ENCODE measurements around the gene DNAJC3.
"Not testable (repeated sequence)": the region's sequence is repeated elsewhere in the genome, so short reads cannot be mapped to it uniquely, and the experiment has no call there.

DNAJC3 gene

DNA sequence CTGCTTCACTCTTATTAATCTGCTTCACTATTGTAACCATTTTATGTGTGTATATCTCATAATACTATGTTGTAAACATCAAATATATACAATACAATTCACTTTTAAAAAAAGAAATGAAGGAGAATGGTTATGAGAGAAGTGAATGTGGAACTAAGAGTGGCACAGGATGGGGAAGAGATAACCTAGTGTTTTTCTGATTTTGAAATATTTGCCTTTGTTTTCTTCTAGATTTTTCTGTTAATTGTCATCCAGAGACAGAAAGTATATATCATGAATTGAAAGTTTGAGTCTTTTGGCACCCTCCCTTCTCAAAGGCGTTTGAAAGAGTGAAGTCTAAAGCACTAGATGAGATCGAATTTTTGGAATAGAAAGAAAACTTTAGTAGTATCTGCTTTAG lies 2.8 kb downstream of the DNAJC3 start:
- Histone ChIP-seq H3K27ac (no peak overlapping the region), H3K9me3 (ENCODE audit: low read depth, low read length) (no peaks in the 10 kb centered on the region), H3K4me3 (no peak overlapping the region), H3K9ac (ENCODE audit: insufficient read length) (no peak overlapping the region), H3K36me3 (ENCODE audit: insufficient read depth, low read length) (no peaks in the 10 kb centered on the region)
- DNase-seq (ENCODE audit: low read depth, low spot score): no peak
- TF ChIP-seq POLR2AphosphoS5 (IDR thresholded peaks at IDR 0.05; ENCODE audit: borderline replicate concordance, low read depth, low read length) (no peak), EZH2 (IDR thresholded peaks at IDR 0.05) (no peak), FOXP2 (optimal IDR thresholded peaks at IDR 0.05; ENCODE audit: control extremely low read depth, extremely low read length, insufficient read depth) (no peak)

DNA sequence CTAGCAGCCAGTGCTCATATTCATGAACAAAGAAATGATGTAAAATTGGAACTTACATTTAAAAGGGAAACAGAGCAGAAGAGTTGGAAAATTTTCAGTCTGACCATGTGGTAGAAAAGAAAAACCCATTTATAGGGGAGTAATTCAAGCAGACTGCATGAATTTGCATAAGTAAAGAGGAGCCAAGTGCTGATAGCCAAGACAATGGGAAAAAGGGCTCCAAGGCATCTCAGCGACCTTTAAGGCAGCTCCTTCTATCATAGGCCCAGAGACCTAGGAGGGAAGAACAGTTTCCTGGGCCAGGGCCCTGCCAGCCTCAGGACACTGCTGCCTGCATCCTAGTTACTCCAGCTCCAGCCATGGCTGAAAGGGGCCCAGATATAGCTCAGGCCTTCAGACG lies 7.5 kb downstream of the DNAJC3 start:
- Histone ChIP-seq H3K4me3 (no peak overlapping the region), H3K9me3 (ENCODE audit: low read depth, low read length) (no peaks in the 10 kb centered on the region), H3K9ac (ENCODE audit: insufficient read length) (no peak overlapping the region), H3K27ac (no peak overlapping the region), H3K36me3 (ENCODE audit: insufficient read depth, low read length) (no peaks in the 10 kb centered on the region)
- DNase-seq (ENCODE audit: low read depth, low spot score): no peak
- no peak for TF ChIP-seq FOXP2 (optimal IDR thresholded peaks at IDR 0.05; ENCODE audit: control extremely low read depth, extremely low read length, insufficient read depth)
- no peak for TF ChIP-seq EZH2 (IDR thresholded peaks at IDR 0.05)
- no peak for TF ChIP-seq POLR2AphosphoS5 (IDR thresholded peaks at IDR 0.05; ENCODE audit: borderline replicate concordance, low read depth, low read length)

DNA sequence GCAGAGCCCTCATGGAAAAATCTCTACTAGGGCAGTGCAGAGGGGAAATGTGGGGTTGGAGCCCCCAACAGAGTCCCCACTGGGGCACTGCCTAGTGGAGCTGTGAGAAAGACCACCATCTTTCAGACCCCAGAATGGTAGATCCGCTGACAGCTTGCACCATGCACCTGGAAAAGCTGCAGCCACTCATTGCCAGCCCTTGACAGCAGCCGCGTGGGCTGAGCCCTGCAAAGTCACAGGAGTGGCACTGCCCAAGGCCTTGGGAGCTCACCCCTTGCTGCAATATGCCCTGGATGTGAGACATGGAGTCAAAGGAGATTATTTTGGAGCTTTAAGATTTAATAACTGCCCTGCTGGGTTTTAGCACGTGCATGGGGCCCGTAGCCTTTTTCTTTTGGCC lies 8.0 kb downstream of the DNAJC3 start:
- not testable (repeated sequence) for H3K9me3 ChIP-seq (ENCODE audit: low read depth, low read length); DNase-seq (ENCODE audit: low read depth, low spot score); H3K9ac ChIP-seq (ENCODE audit: insufficient read length); H3K36me3 ChIP-seq (ENCODE audit: insufficient read depth, low read length); H3K4me3 ChIP-seq; H3K27ac ChIP-seq

DNA sequence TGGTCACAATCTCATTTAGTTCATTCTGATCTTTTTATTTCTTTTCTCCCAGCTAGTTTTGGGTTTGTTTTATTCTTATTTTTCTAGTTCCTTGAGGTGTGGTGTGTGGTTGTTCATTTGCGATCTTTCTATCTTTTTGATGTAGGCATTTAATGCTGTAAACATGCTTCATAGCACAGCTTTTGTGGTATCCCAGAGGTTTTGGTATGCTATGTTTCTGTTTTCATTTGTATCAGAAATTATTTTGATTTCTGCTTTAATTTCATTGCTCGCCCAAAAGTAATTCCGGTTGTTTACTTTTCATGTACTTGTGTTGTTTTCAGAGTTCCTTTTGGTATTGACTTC lies 12.6 kb downstream of the DNAJC3 start:
- TF ChIP-seq POLR2AphosphoS5 (IDR thresholded peaks at IDR 0.05; ENCODE audit: borderline replicate concordance, low read depth, low read length): no peak
- no peak for TF ChIP-seq FOXP2 (optimal IDR thresholded peaks at IDR 0.05; ENCODE audit: control extremely low read depth, extremely low read length, insufficient read depth)
- Histone ChIP-seq H3K27ac (no peak overlapping the region), H3K36me3 (ENCODE audit: insufficient read depth, low read length) (no peaks in the 10 kb centered on the region), H3K4me3 (no peak overlapping the region), H3K9ac (ENCODE audit: insufficient read length) (no peak overlapping the region), H3K9me3 (ENCODE audit: low read depth, low read length) (no peaks in the 10 kb centered on the region)
- no peak for DNase-seq (ENCODE audit: low read depth, low spot score)

DNA sequence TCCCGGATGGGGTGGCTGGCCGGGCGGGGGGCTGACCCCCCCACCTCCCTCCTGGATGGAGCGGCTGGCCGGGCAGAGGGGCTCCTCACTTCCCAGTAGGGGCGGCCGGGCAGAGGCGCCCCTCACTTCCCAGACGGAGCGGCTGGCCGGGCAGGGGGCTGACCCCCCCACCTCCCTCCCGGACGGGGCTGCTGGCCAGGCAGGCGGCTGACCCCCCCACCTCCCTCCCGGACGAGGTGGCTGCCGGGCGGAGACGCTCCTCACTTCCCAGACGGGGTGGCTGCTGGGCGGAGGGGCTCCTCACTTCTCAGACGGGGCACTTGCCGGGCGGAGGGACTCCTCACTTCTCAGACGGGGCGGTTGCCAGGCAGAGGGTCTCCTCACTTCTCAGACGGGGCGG lies 14.0 kb downstream of the DNAJC3 start:
- H3K9ac ChIP-seq (ENCODE audit: insufficient read length); H3K36me3 ChIP-seq (ENCODE audit: insufficient read depth, low read length): not testable (repeated sequence)

DNA sequence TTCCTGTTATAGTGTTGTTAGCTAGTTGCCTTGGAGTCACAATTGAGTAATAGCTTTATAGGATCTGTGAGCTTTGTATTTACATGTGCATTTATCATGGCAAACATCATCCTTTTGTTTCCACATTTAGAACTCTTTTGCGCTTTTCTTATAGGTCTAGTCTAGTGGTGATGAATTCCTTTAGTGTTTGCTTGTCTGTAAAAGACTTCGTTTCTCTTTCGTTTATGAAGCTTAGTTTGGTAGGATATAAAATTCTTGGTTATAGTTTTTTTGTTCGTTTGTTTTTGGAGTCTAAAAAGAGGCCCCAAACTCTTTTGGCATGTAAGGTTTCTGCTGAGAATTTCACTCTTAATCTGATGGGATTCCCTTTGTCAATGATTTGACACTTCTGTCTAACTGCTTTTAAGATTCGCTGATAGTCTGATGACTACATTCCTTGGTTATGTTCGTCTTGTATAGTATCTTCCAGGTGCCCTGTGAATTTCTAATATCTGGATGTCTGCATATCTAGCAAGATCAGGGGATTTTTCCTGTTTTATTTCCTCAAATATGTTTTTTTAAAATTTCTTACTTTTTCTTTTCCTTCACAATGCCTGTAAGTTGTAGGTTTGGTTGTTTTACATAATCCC lies 20.2 kb downstream of the DNAJC3 start:
- H3K36me3 ChIP-seq (ENCODE audit: insufficient read depth, low read length): no peaks in the 10 kb centered on the region

More for the DNA sequence above, 14.0 kb downstream of the DNAJC3 start:
- not testable (repeated sequence) for DNase-seq (ENCODE audit: low read depth, low spot score); H3K9me3 ChIP-seq (ENCODE audit: low read depth, low read length); H3K4me3 ChIP-seq; H3K27ac ChIP-seq

DNA sequence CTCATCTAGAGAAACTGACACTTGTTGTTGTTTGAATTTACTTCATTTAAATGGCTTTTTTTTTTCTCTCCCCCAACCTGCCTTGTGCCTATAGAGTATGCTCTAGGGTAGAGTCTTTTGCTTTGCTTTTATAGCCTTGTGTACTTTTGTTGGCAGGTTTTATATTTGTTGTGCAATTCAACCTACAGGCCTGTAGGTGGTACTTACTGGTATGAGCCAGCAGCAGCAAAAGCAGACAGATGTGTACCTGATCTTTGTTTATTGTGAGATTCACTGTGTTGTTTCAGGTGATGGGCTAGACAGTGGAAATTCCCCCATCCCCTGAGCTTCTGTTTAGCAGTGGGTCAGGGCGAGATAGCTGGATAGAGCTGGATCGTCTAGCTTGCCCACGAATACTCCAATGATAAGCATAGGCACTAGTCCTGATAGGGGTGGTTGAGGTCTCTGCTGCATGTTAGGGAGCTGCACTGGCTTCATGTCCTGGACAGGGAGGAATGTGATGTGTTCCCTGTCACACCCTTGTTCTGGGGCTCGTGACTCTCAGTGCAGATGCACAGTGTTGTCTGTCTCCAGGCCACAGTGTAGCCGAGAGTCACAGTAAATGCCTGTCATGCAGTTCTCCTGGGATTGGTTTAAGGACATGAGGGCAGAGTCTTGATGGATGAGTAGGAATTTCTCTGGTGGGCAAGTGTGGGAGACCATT lies 21.3 kb downstream of the DNAJC3 start:
- H3K9me3 ChIP-seq (ENCODE audit: low read depth, low read length): 0 out of 2 replicates have a peak, but pooled peaks cover 3% of the 10 kb centered on the region
- H3K4me3 ChIP-seq: no peak overlapping the region
- H3K9ac ChIP-seq (ENCODE audit: insufficient read length): no peak overlapping the region
- no peak for DNase-seq (ENCODE audit: low read depth, low spot score)
- TF ChIP-seq POLR2AphosphoS5 (IDR thresholded peaks at IDR 0.05; ENCODE audit: borderline replicate concordance, low read depth, low read length) (no peak), FOXP2 (optimal IDR thresholded peaks at IDR 0.05; ENCODE audit: control extremely low read depth, extremely low read length, insufficient read depth) (no peak), EZH2 (IDR thresholded peaks at IDR 0.05) (no peak)
- H3K27ac ChIP-seq: no peak overlapping the region
- H3K36me3 ChIP-seq (ENCODE audit: insufficient read depth, low read length): no peaks in the 10 kb centered on the region

More for the DNA sequence above, 20.2 kb downstream of the DNAJC3 start:
- no peak for DNase-seq (ENCODE audit: low read depth, low spot score)
- no peak overlapping the region for H3K9ac ChIP-seq (ENCODE audit: insufficient read length)
- no peak for TF ChIP-seq EZH2 (IDR thresholded peaks at IDR 0.05)
- H3K4me3 ChIP-seq: no peak overlapping the region
- 0 out of 2 replicates have a peak, but pooled peaks cover 3% of the 10 kb centered on the region for H3K9me3 ChIP-seq (ENCODE audit: low read depth, low read length)
- no peak overlapping the region for H3K27ac ChIP-seq

DNA sequence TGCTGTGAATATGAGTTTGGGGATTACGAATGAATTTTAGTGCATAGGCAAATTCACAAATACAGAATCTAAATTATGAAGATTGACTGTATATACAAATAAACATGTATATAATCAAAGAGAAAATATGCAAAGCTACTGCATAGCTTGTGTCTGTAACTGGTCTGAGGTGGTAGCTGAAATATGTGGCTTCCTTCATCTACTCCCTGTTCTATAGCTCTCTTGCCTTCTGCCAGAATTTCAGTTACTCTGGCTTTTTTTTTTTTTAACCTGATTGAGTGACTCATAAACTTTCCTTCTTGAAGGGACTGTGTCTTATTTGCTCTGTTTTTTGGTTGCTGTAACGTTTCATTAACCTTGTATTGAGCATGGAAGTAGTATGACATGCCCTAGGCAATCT lies 26.6 kb downstream of the DNAJC3 start:
- Histone ChIP-seq H3K27ac (no peak overlapping the region), H3K4me3 (no peak overlapping the region), H3K36me3 (ENCODE audit: insufficient read depth, low read length) (no peaks in the 10 kb centered on the region), H3K9me3 (ENCODE audit: low read depth, low read length) (no peaks in the 10 kb centered on the region), H3K9ac (ENCODE audit: insufficient read length) (no peak overlapping the region)
- no peak for DNase-seq (ENCODE audit: low read depth, low spot score)
- no peak for TF ChIP-seq POLR2AphosphoS5 (IDR thresholded peaks at IDR 0.05; ENCODE audit: borderline replicate concordance, low read depth, low read length)
- TF ChIP-seq FOXP2 (optimal IDR thresholded peaks at IDR 0.05; ENCODE audit: control extremely low read depth, extremely low read length, insufficient read depth): no peak
- no peak for TF ChIP-seq EZH2 (IDR thresholded peaks at IDR 0.05)

DNA sequence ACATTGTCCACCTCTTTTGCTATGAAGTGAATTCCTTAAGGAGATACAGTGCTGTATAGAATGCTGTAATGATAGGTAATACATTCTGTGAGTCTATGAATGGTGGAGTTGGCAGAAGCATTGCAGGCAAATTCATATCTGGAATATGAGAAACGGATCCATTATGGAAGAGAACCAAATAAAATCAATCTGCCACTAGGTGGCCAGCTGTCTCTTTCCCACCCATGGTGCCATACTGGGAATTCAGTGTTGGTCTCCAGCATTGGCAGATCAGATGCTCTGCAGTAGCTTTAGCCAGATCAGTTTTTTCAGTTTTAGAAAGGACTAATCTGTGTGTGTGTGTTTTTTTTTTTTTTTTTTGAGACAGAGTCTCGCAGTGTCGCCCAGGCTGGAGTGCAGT lies 27.6 kb downstream of the DNAJC3 start:
- no peaks in the 10 kb centered on the region for H3K9me3 ChIP-seq (ENCODE audit: low read depth, low read length)
- no peaks in the 10 kb centered on the region for H3K36me3 ChIP-seq (ENCODE audit: insufficient read depth, low read length)
- TF ChIP-seq POLR2AphosphoS5 (IDR thresholded peaks at IDR 0.05; ENCODE audit: borderline replicate concordance, low read depth, low read length) (no peak), FOXP2 (optimal IDR thresholded peaks at IDR 0.05; ENCODE audit: control extremely low read depth, extremely low read length, insufficient read depth) (no peak), EZH2 (IDR thresholded peaks at IDR 0.05) (no peak)
- no peak overlapping the region for H3K9ac ChIP-seq (ENCODE audit: insufficient read length)
- no peak overlapping the region for H3K27ac ChIP-seq
- no peak for DNase-seq (ENCODE audit: low read depth, low spot score)
- no peak overlapping the region for H3K4me3 ChIP-seq

Measured in SK-N-MC (cell line).